Activated CD4-positive, alpha-beta T cell treated with anti-CD3 and anti-CD28 coated beads for 1 hour (primary cell): ENCODE data around the gene DNAI1.
"Not testable (repeated sequence)": the region's sequence is repeated elsewhere in the genome, so short reads cannot be mapped to it uniquely, and the experiment has no call there.

Experiments used
- DNase-seq: peaks from one replicate; pipeline ENCODE4 v3.0.0-alpha.2; 2020

DNAI1 gene

DNA sequence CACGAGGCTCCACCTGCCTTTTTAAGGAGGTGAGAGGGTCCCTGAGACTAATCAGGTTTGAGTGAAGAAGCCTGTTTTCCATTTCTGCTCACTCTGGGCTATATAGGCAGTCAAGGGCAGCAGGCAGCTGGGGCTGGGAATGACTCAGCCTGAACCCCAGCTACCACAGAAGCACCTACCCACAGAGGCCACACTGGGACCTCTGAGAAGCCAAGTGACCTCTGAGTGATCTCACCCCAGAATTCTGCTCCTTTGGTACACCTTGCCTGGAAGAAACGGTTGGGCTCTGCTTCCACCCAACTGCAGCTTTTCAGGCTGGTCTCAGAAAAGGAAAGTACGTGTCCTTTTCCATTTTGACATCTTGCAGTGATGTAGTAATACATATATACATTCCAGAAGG is 7.1 kb upstream of the DNAI1 start:
- DNase-seq = no peak

DNA sequence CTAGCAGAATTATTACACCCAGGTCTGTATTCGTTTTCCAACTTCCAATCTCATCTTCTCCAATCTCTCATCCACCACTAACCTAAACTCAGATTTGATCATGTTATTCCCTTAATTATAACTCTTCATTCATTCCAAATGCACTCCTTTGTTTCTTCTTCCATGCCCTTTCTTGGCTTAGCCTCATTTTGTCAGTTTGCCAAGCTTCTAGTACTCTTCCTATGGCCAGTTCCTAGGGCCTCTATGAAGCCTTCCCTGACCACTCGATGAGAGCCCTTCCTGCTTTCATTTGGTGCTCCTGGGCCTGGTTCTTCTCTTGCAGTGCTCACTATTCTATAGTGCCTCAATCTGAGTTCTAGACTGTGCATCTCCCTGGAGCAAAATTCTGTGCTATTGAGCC is 6.0 kb upstream of the DNAI1 start:
- DNase-seq = no peak

DNA sequence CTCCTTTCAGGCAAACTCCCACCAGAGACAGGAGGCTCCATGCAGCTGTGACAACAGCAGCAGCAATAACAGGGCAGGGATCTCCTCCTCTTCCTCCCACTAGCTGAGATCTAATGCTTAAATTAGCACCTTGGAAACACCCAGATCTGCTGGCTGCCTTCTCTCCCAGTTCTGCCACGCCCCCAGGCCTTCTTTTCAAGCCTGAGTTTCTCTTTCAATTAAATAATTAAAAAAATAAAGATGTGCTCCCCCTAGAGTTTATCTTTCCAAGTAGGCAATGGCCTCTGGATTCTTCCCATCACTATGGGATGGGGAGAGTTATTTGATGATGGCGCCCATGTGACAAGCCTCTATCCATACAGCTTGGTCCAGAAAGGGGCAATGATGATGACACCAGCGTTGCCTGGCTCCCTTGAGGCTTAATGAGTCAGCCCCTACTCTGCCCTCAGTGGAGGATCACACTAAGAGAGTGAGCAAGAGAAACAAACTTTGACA is 4.0 kb upstream of the DNAI1 start:
- DNase-seq = no peak

DNA sequence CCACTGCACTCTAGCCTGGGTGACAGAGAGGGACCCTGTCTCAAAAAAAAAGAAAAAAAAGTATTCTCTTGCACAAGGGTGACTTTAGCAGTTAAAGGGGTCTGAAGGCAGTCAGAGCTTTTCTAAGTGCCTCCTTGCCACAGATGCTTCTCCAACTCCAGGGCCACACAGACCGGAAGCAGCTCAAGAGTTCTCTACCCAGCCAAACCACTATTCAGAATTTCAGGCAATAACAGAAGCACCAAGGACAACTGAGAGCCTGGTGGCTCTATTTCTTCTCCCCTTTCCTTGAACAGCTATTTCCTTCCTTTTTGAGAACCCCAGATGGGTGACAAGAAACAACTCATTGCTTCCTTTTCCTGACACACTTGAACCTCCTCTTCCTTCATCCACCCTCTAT is 2.5 kb upstream of the DNAI1 start:
- DNase-seq = no peak

DNA sequence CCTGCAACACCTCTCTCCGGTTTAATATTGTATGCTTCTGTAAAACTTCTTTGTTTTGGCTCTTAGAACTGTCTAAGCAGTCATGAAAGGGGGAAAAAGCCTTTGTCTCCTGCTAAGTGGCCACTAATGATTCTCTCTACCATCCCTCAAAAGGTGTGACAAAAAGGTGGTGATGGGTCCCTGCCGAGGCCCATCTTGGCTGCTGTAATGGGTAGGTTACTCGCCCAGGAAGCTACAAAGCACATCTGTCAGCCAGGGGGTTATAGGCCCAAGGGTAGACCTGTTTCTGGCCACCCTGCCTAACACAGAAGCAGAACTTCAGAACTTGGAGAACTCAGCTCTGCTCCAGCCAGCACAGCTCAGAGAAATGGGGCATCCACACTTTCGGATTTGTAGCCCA is 1.9 kb upstream of the DNAI1 start:
- DNase-seq = no peak

DNA sequence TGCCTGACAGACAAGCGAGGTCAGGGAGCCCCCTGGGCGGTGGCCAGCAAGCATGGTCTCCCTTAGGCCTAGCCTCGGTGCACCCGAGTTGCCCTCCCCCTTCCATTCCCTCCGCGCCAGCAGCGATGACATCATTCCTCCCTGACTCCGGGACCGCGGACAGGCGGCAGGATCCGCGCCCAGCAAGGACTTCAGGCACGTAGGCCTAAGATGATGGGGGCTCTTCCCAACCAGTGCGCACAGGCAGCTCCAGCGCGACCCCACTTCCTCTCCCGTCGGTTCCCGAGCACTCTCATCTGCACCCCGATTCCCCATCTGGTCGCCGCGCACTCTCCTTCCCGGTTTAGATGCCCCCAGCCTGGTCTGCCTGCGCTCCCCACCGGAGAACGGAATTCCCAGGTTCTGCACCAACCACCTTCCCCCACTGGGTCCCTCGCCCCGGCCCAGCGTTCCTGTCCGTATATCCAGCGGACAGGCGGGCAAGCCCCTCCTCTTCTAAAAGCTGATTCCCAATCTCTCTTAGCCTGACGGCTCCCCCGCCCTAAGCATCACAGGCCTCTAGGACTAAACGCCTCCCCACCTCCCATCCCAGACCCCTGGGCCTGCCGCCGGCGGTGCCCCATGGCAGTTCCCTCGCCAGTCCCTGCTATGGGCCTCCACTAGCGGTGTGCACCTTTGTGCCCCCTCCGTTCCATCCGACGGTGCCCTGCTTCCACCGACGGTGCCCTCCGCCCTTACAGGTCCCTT is 1.2 kb upstream of the DNAI1 start:
- no peak for DNase-seq

DNA sequence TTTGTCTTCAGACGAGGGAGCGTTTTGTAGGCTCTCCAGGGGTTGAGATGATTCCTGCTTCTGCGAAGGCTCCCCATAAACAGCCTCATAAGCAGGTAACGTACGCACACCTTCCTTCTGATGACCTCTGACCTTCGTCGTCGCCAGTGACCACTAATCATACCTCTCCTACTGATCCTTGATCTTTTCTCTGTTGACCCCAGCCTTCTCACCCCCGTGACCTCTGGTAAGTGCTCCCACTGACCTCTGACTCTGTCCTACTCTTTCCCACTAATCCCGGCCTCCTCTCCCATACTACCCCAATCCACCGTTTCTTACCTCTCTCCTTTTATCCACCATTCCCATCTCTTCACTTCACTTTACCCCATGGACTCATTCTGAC is 345 bp downstream of the DNAI1 start:
- DNase-seq = no peak

DNA sequence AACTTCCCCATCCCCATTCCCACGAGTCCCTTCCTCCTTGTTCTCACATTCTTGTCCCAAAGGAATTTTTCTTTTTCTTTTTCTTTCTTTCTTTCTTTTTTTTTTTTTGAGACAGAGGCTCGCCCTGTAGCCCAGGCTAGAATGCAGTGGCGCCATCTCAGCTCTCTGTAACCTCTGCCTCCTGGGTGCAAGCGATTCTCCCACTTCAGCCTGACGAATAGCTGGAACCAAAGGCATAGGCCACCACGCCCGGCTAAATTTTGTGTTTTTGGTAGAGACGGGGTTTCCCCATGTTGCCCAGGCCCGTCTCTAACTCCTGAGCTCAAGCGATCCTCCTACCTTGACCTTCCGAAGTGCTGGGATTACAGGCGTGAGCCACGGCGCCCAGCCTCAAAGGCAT is 751 bp downstream of the DNAI1 start:
- no peak for DNase-seq

DNA sequence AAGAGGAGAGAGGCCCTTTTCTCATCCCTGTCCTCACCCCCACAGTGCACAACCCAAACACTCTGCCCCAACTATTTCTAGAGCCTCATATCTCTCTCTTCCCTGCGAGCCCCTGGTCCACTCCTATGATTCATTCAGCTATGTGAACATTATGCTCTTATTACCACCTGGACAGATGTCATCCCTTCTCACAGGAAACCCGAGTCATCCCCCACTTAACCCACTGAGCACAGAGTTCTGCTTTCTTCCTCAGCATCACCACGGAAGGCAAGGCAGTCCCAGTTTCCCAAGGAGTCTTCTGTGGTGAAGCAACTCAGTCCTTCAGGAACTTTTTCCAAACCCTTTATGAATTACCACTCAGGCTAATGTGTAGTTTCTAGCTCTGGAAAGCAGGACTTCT is 1.3 kb downstream of the DNAI1 start:
- DNase-seq = no peak

DNA sequence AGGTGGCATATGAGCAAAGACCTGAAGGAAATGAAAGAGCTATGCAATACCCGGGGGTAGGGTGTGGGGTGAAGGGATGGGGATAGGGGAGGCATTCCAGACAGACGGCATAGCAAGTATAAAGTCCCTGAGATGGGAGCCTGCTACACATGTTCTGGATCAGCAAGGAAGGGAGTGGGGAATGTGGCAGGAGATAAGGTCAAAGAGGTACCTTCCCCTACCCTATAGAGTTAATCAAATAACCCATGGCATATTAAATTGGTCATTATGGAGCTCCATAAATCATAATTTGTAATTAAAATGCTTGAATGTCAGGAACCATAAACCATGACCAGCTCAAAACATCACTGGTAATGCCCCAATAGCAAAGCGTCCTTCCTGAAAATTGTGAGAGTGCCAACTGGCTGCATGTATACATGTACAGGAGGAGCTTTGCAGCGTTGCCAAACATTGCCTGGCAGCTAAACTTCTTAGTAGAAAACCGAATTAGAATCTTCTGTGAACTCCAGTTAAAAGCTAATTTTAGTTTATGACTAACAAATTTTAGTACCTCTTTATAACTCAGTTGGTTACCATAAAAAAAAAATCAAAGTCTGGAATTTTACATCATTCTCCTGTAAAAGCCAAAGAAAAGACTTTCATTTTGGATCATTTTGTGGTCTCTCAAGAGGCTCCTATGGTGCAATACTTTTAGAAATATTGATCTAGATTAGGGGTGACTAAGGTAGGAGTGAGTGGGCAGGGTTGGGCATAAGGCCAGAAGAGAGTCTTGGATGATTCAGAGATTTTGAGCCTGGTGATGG is 4.7 kb downstream of the DNAI1 start:
- no peak for DNase-seq

DNA sequence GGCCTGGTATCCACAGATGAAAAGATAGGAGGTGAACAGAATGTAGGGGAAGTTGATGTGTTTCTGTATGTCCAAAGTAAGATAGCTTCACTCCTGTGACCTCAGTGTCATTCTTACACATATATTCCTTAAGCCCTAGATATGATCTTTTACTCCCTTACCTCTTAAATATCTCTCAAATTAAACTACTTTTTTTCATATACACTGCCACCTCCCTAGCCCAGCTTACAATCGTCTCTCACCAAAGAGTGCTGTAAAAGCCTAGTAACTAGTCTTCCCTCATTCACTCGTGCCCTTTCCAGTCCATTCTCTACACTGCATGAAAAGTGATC is 5.3 kb downstream of the DNAI1 start:
- no peak for DNase-seq

DNA sequence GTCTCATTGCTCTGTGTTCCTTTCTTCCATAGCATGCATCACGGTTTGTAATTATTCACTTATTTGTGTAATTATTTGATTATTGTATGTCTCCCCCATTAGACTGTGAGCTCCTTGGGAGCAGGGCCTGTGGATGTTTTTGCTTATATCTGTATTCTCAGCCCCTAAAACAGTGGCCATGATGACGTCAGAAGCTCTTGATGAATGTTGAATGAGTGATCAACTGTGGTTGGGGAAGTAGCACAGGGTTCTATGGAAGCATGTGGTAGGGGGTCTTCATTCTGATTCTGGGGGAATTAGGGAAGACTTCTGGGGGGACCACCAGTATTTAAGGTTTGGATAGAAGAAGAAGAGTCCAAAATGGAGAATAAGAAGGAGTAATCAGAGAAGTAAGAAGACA is 6.0 kb downstream of the DNAI1 start:
- no peak for DNase-seq

DNA sequence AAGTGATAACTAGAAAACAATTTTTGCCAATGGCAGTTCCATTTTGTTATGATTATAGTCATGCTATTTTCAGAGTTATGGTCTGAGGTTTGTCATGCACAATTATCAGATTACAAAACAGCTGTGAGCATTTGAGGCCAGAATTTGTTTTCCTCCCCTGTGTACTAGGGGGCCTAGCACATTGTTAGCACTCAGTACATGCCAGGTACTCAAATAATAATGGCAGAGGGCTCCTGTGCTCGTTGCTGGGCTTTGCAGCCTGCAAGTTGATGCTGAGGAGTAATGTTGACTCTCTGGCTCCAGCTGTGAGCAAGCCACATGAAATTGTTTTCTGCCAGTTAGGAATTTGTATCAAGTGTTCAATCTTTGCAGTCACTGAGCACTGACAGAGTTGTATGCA is 6.9 kb downstream of the DNAI1 start:
- DNase-seq = no peak

DNA sequence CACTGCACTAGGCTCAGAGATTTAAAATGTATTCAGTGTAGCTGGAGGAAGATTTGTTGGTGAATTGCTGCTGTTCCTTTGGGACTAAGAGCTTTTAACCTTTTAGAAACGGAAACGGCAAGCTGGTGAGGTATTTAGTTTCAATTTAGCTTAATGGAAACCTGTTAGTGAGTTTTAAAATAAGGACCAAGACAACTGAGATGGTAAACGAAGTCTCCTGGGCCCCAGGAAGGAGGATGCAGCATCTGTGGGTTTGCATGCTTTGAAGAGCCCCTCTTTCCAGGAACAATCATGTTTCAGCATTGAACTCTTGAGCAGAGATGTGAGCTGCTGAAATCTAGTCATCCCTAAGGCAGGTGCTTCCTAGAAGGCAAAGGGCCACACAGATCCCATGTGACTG is 16.5 kb downstream of the DNAI1 start:
- no peak for DNase-seq

DNA sequence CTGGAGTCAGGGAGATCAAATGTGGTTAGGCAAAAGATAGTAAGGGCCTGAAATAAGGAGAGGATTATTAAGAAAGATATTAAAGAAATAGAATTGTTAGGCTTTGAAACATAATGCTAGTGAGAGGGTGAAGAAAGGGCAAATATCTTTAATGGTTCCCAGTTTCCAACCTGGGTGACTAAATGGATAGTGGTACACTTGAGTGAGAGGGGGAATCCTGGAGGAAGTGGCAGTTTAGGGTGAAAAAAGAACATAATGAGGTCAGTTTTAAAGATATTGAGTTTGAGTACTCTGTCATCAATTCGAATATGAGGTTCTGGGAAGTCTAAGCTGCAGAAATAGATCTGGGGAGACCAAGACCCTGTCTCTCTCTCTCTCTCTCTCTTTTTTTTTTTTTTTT is 18.9 kb downstream of the DNAI1 start:
- DNase-seq = no peak

DNA sequence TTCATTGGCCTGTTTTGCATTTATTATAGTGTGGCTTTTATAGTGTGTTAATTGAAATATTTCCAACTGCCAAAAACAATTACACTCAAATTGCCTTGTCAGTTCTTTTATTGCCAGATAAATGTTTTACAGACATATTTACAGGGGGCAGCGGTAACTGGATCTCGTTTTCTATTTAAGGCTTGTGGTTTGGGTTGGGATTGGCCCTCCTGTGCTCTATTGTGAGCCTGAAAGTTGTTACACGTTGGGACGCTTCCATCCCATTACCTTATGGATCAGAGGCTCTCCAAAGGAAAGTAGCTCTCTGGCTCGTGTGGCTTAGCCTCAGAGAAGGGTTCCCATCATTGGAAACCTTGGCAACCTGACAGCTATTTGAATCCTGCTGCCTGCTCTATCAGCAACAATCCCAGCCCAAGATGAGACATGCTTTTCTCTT is 20.8 kb downstream of the DNAI1 start:
- no peak for DNase-seq

DNA sequence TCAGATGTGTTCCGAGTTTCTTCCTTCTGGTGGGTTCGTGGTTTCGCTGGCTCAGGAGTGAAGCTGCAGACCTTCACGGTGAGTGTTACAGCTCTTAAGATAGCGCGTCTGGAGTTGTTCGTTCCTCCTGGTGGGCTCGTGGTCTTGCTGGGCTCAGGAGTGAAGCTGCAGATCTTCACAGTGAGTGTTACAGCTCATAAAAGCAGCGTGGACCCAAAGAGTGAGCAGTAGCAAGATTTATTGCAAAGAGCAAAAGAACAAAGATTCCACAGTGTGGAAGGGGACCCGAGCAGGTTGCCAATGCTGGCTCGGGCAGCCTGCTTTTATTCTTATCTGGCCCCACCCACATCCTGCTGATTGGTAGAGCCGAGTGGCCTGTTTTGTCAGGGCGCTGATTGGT is 23.0 kb downstream of the DNAI1 start:
- DNase-seq = not testable (repeated sequence)

DNA sequence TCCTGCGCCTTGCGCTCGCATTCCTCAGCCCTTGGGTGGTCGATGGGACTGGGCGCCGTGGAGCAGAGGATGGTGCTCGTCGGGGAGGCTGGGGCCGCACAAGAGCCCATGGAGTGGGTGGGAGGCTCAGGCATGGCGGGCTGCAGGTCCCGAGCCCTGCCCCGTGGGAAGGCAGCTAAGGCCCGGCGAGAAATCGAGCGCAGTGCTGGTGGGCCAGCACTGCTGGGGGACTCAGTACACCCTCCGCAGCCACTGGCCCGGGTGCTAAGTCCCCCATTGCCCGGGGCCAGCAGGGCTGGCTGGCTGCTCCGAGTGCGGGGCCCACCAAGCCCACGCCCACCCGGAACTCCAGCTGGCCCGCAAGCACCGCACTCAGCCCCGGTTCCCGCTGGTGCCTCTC is 24.1 kb downstream of the DNAI1 start:
- not testable (repeated sequence) for DNase-seq

DNA sequence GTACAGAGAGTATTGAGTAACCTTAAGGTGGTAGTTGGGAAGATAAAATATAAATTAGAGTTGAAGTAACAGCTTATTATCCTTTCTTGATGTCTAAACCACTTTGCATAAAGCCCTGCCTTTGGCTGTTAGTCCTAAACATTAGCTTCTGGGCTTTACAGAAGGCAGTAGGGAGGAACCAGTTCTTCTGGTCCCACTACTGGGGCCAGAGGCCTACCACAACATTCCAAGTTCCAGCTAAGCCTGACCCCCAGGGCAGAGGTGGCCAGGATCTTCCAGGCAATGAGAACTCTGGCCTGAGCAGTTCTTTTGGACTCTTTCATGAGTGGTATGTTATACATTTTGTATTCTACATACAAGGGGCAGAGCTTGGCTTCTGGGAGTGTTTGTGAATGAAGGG is 26.1 kb downstream of the DNAI1 start:
- DNase-seq = no peak

DNA sequence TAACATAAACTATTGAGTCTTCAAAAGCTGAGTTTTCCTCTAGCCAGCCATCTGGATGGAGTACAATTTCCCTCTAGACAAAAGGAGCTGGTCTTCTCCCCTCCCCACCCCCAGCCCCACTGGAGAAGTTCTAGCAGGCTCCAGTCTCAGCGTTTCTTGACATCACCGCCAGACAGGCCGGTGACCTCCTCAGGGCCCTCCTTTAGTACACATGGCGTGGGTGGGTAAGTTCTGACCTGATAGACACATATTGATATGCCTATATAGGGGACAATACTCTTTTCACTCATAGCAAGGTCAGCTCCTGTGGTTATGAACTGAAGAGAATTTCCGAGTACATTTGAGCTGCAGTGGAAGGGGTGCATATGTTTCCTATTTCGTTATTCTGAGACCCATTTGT is 27.2 kb downstream of the DNAI1 start:
- DNase-seq = no peak

DNA sequence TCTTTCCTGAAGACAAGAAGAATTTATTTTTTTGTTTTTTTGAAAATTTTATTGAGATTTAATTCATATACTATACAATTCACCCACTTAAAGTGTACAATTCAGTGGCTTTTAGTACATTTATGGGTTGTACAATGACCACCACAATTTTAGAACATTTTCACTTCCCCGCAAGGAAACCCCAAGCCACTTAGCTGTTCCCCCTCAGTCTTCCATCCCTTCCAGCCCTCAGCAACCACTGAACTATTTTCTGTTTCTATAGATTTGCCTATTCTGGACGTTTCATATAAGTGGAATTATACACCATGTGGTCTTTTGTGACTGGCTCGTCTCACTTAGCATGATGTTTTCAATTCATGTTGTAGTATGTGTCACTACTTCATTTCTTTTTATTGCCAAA is 28.0 kb downstream of the DNAI1 start:
- DNase-seq = no peak

DNA sequence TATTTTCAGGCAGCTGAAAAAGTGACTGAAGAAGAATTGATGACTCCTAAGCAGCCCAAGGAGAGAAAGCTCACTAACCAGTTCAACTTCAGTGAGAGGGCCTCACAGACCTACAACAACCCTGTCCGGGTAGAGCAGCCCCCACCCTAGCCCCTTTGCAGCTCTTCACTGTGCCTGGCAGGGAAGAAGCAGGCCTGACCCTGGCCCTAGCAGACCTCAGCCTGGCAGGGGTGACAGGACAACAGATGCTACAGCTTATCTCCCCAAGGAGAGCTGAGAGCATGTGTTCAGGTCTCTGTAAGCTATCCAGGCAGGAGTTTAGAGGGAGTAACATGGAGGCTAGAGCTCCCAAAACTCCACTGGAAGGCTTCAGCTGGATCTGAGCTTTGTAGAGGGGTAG is 31.8 kb downstream of the DNAI1 start:
- no peak for DNase-seq

DNA sequence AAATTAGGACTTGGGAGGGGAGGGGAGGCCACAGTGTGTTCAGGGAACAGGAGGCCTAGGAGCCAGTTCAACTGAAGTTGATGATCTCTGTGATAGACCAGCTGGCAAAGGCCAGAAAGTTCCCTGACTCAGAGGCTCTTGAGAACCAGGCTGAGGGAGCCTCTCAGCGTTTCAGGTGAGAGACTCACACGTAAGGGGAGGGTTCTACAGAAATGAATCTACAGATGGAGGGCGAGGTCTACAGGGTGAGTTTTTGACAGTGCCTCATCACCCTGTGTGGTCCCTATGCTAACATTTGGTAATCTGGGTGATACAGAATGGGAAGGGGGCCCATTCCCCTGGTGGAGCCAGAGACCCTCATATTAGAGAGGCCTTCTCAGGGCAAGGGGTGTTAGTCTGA is 32.2 kb downstream of the DNAI1 start:
- DNase-seq = no peak

DNA sequence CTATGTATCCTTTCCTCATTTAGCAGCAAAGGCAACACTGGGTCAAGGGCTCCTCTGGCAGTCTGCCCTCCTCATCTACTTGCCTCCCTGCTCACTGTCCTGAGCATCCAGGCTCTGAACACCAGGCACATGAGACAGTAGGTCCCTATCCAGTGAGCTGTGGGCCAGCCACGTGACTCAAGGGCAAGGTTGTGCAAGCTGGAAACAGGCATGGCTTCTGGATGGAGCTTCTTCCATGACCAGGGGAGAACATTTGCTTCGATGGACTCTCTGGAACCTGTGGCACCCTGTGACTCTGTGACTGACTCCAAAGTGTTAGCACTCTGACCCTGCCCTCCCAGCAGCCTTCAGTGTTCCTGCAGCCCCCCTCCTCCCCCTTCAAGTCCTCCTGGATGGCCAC is 33.0 kb downstream of the DNAI1 start:
- no peak for DNase-seq

DNA sequence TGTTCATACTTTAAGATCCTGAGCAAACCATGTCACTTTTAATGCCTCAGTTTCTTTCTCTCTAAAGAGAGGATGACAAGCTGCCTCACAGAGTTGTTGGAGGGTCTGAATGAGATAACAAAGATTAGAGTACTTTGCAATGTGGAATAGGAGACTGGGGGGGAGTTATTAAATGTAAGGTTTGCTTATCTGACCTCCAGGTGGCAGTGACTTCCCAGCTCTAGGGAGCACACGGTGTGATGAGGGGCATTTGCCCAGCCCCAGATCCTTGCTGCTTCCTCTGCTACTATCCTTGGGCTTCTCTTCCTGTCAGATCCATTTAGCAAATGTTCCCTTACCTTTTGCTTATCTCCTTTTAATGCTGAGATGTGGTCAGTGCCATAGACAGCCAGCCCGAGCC is 33.4 kb downstream of the DNAI1 start:
- no peak for DNase-seq
